Omental fat pad (tissue), 4 donors: ENCODE measurements around the gene CCDC88C. TPM values are rescaled to one million over a fixed set of nuclear protein-coding genes. Genes with fewer than 3 reads are reported as not detected.

Experiments used
- ATAC-seq: fragments of 150-250 bp; one replicate; pipeline ENCODE4 v1.9.1; 2016; ENCODE audit warnings: mild to moderate bottlenecking, moderate library complexity; ENCODE audit not compliant: low FRiP score
- DNase-seq: peaks from one replicate; pipeline ENCODE4 v3.0.0-alpha.2; 2019; ENCODE audit warnings: low spot score
- CTCF ChIP-seq, 3 donors: fragments of 450-650 bp; IDR thresholded peaks; one replicate each; pipeline ENCODE4 v1.5.1; 2016 to 2017; ENCODE audit warnings: antibody characterized with exemption in 3 of 3, mild to moderate bottlenecking in 3 of 3, moderate library complexity in 2 of 3
- total RNA-seq, 4 donors: library from RNA; depleted of rRNA; stranded (reverse); fragments of >200 nt; gene quantifications; one replicate each; pipeline ENCODE4 v1.1.0, GENCODE V29; 2016

Gene CCDC88C
- total RNA-seq, 4 donors from 2014 or later: 4.5 to 36.6 (median 9.4) TPM

GRCh38 chr14:91401751-91402150 lies 15.9 kb downstream of the CCDC88C start:
- ATAC-seq (no peak), DNase-seq (no peak)
- no peak for TF ChIP-seq CTCF (IDR thresholded peaks at IDR 0.05)

GRCh38 chr14:91400696-91401095 lies 16.9 kb downstream of the CCDC88C start:
- no peak for ATAC-seq

DNA sequence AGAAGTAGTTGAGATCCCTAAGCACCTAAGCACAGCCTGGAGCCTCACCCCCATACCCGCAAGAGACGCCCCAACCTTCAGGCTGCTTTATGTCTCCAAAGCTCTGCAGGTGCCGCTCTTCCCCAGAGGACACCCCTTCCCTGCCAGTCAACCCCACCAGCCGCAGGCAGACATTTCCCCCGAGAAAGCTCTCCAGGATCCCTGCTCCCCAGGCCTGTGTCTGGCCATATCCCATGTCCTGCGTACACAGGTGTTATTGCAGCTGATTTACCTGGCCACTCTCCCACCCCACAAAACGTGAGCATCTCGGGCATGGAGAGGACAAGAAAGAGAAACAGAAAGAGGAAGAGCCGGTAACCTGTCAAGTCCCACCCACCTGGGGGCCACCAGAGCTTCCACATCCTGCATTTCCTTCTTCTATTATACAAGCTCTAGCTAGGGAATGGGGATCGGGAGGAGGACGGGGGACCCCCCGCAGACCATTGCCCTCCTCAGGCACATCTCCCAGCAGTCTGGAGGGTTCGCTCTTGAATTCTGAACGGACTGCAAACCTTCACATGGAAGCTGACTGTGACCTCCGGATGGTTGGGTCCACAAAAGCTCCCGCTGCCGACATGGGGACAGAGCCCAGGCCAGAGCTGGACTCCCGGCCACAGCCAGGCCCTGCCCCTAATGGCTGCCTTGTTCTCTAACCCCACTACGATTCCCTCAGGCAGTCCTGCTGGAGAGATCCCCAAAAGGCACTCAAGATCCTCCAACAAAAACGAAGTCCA lies 17.6 kb downstream of the CCDC88C start:
- DNase-seq: no peak
- TF ChIP-seq CTCF (IDR thresholded peaks at IDR 0.05): no peak
- ATAC-seq: no peak

More at GRCh38 chr14:91400696-91401095, 16.9 kb downstream of the CCDC88C start:
- no peak for TF ChIP-seq CTCF (IDR thresholded peaks at IDR 0.05)
- DNase-seq: no peak

GRCh38 chr14:91398707-91399106 lies 18.9 kb downstream of the CCDC88C start:
- no peak for TF ChIP-seq CTCF (IDR thresholded peaks at IDR 0.05)
- DNase-seq (no peak), ATAC-seq (no peak)

DNA sequence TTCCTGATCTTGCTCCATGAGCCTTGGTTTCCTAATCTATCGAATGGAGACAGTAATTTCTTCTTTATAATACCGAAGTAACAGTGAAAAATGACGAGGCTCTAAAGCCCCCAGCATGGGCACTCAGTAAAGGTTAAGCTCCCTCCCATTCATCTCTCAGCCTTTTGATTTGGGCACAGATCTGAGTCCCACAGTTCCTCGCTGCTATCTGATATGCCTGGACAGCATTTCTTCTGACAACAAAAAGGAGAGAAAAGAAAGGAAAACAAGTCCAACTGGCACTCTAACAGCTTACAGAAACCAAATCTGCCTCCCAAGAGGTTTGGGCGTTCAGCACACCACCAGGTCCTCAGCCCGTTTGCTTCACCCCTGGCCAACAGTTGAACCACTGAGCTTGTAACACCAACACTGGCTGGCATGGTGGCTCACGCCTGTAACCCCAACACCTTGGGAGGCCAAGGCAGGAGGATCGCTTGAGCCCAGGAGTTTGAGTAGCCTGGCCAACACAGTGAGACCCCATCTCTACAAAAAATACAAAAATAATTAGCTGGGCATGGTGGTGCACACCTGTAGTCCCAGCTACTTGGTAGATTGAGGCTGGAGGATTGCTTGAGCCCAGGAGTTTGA lies 19.5 kb downstream of the CCDC88C start:
- TF ChIP-seq CTCF (IDR thresholded peaks at IDR 0.05): no peak
- ATAC-seq (no peak), DNase-seq (no peak)

- no peak for TF ChIP-seq CTCF (IDR thresholded peaks at IDR 0.05)
- ATAC-seq: no peak
- DNase-seq: no peak
Measured at GRCh38 chr14:91396959-91397815, 20.4 kb downstream of the CCDC88C start.
